NB4 (cell line): Measurements from ENCODE around the gene RHBDF1.

Experiments used
- MYC ChIP-seq: IDR thresholded peaks from 2 replicates; pipeline ENCODE4 v1.6.1; 2011; ENCODE audit warnings: low read depth, low read length
- TF ChIP-seq, protein P1 (sequence below): IDR thresholded peaks from 2 replicates; pipeline ENCODE4 v1.6.1; 2011; ENCODE audit warnings: low read depth, low read length
- TF ChIP-seq, protein P2 (sequence below): IDR thresholded peaks from one replicate; pipeline ENCODE4 v1.5.1; 2012; ENCODE audit warnings: low read depth, low read length

DNA sequence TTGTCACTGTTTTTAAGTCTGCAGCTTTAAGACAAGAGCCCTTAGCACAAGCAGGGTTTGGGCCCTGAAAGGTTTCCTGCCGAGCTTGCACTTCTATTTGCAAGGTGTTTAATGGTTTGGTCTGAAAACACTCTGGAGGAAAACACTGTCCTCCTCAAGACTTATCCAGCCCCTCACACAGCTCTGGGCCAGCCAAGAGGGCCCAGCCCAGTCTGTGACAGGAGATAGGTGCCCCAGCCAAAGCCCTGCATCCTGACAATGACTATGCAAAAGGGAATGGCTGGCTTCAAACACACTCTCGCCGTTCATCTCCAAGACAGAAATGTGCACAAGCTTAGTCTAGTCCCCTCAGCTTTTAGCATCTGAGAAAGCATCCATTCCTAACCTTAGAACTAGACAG, 32.5 kb upstream of the RHBDF1 start:
- TF ChIP-seq, protein P1, sequence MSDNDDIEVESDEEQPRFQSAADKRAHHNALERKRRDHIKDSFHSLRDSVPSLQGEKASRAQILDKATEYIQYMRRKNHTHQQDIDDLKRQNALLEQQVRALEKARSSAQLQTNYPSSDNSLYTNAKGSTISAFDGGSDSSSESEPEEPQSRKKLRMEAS, result no peak
- TF ChIP-seq MYC, result no peak
- TF ChIP-seq, protein P2, sequence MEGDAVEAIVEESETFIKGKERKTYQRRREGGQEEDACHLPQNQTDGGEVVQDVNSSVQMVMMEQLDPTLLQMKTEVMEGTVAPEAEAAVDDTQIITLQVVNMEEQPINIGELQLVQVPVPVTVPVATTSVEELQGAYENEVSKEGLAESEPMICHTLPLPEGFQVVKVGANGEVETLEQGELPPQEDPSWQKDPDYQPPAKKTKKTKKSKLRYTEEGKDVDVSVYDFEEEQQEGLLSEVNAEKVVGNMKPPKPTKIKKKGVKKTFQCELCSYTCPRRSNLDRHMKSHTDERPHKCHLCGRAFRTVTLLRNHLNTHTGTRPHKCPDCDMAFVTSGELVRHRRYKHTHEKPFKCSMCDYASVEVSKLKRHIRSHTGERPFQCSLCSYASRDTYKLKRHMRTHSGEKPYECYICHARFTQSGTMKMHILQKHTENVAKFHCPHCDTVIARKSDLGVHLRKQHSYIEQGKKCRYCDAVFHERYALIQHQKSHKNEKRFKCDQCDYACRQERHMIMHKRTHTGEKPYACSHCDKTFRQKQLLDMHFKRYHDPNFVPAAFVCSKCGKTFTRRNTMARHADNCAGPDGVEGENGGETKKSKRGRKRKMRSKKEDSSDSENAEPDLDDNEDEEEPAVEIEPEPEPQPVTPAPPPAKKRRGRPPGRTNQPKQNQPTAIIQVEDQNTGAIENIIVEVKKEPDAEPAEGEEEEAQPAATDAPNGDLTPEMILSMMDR, result no peak
